ENCODE data around the gene KRTAP5-9.
"Not testable (repeated sequence)": the region's sequence is repeated elsewhere in the genome, so short reads cannot be mapped to it uniquely, and the experiment has no call there.

The KRTAP5-9 gene

DNA sequence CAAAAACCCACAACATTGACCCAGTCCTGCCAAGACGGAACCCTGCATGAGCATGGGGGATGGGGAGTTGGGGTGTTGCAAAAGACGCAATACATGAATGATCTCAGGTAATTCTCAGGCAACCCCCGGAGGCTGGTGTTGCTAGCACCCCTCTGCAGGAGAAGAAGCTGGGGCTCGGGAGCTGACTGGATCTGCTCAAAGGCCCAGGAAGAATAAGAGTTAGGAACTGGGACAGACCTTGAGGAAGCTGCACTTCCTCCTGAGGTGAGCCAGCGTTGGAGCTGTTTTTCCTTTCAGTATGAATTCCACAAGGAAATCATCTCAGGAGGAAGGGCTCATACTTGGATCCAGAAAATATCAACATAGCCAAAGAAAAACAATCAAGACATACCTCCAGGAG lies at the start of gene KRTAP5-9:
Gene KRTAP5-9, plus strand, starts transcription at position 301 of the 400 bp plus-strand sequence. CDS start 238 bp downstream, outside the sequence.
- no peak for DNase-seq

- no peak for DNase-seq
Observed at GRCh38 chr11:71499125-71499524, 49.1 kb upstream of the KRTAP5-9 start.

- DNase-seq, result no peak
Observed at GRCh38 chr11:71499546-71499945, 48.7 kb upstream of the KRTAP5-9 start.

DNA sequence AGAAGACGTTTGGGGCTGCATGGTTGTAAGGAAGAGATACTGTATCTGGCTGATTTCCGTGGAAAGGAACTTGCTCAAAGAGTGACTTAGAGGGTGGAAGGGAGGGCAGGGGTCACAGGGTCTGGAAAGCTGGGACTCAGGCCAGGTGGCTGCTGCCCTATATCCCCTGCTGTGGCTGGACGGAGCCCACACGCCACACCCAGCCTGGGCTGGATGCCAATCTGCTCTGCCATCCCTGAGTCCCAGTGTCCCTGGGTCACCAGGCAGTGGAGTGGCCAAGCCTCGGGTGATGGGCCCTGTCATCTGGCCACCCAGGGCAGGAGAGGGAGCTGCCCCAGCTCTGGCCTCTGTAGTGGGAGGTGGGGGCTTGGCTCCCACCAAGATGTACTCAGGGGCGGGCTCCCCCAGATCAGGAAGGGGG lies 47.6 kb upstream of the KRTAP5-9 start:
- no peak for DNase-seq

DNA sequence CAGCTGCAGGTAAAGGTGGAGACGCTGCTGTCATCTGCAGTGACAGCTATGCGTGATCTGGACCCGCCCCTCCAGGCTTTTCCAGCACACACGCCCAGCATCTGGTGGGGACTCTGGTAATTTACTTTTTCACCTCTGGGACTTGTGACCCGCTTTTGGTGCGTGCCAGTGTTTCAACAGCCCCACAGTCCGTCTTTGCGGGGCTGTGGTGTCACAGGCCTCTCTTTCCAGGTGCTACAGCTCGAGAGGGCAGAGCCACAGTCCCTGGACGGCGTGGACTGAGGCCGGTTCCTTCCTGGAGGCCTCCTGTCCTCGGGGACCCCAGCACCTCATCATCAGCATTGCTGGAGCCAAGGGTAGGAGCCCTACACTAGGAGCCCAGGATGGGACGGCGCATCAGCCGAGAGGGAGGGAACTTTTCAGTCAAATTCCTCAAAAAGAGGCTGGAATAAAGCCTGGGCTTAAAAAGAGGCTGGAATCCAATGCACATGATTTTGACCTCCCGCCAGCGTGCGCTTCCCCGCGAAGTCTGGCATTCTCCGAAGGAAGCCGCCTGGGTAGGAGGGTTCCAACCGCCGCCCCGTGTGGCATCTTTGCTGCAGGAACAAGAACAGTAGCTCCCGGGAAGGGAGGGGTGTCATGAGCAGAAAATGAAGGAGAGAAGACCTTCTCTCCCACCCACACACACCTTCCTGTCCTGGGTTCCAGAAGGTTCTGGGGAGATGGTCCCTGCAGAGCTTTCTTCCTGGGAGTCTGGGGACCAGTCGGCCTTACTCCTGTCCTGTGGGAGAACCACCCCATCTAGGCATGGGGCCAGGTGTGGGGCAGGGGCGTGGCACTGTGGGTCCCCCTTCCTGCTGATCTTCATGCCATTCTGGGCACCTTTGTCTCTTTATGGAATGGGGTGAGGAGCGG lies 46.9 kb upstream of the KRTAP5-9 start:
- no peak for DNase-seq

GRCh38 chr11:71502026-71502425 lies 46.2 kb upstream of the KRTAP5-9 start:
- no peak for DNase-seq

DNA sequence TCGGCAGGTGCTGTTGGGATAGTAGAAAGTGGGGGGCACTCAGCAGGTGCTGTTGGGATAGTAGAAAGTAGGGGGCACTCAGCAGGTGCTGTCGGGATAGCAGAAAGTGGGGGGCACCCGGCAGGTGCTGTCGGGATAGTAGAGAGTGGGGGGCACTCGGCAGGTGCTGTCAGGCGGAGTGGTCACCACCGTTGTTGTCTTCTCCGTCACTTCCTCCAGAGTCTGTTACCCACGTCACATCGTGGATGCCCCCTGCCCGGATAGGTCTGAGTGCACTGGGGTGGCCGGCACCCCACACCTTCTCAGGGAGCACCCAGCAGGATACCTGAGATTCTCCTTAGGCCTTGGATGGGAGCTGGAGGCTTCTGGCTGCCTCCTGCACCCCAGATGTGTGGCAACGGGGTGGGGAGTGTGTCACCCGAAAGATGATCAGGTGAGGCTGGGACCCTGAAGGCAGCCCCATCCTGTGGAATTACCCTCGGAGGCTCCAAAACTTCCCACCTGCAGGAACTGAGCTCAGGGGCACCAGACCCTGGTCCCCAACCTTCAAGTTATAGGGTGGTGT lies 45.3 kb upstream of the KRTAP5-9 start:
- DNase-seq, result no peak

GRCh38 chr11:71504531-71504930 lies 43.7 kb upstream of the KRTAP5-9 start:
- DNase-seq, result no peak

GRCh38 chr11:71505001-71505400 lies 43.2 kb upstream of the KRTAP5-9 start:
- no peak for DNase-seq

DNA sequence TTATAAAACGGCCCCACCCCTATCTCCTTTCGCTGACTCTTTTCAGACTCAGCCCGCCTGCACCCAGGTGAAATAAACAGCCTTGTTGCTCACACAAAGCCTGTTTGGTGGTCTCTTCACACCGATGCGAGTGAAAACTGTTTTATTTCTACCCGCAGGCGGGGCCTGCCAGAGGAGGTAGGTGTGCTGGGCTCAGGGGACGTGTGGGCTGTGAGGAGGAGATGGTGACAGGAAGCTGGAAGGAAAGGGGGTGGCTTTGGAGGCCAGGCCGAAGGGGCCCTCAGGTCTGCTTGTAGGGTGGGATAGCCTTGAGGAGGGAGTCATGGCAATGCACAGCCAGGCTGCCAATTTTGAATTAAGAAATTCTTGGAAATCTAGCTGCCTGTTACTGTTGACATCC lies 42.4 kb upstream of the KRTAP5-9 start:
- DNase-seq, result no peak

- no peak for DNase-seq
Observed at GRCh38 chr11:71507102-71507501, 41.1 kb upstream of the KRTAP5-9 start.

GRCh38 chr11:71518506-71519471 lies 29.4 kb upstream of the KRTAP5-9 start:
- DNase-seq, result no peak

GRCh38 chr11:71519546-71519945 lies 28.7 kb upstream of the KRTAP5-9 start:
- DNase-seq, result no peak

GRCh38 chr11:71525188-71525937 lies 22.9 kb upstream of the KRTAP5-9 start:
- DNase-seq, result no peak

- DNase-seq, result no peak
Observed at GRCh38 chr11:71525938-71526495, 22.2 kb upstream of the KRTAP5-9 start.

DNA sequence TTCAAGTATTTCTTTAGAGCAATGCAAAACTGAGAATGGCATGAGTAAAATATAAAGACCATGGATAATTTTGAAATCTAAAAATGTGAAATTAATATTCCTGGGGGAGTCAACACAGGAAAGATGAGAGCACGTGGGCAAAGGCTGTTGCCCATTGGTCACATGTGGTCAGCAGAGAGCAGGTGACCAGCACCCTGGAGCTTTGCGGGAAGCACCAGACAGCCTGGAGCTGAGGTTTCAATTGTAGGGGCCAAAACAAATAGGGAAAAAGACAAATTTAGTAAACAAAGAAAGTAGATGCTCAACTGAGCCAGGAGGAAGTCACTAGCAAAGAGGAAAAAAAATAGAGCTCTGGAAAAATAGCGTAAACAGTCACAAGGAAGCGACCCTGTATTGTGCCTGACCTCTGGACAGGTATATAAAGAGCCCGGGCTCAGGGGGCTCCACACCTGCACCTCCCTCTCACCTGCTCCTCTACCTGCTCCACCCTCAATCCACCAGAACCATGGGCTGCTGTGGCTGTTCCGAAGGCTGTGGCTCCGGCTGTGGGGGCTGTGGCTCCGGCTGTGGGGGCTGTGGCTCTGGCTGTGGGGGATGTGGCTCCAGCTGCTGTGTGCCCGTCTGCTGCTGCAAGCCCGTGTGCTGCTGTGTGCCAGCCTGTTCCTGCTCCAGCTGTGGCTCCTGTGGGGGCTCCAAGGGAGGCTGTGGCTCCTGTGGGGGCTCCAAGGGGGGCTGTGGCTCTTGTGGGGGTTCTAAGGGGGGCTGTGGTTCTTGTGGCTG lies 21.2 kb upstream of the KRTAP5-9 start, which contains the start of gene KRTAP5-7:
Gene KRTAP5-7, plus strand, starts transcription at position 472 of the 780 bp plus-strand sequence. Its CDS starts 34 bp downstream, at position 506.
- not testable (repeated sequence) for DNase-seq

GRCh38 chr11:71527576-71528210 lies 20.5 kb upstream of the KRTAP5-9 start:
- DNase-seq, result no peak

DNA sequence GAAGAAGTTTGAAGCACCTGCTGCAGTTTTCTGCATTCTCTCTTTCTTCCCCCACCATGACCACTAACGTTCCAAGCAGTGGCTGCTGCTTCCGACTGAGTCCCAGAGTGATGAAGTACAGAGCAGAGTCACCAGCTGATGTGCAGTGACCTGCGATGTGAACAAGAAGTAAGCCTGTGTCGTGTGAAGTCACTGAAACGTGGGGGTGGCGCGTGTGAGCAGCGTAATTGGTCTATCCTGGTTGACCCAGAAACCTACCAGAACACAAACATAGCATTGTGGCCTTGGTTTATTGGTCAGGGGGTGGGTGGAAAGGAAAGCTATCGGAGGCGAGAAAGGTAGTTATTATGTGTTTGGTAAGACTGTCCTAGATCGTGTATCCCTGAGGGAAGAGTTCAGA lies 17.6 kb upstream of the KRTAP5-9 start:
- no peak for DNase-seq

- DNase-seq, result no peak
Observed at GRCh38 chr11:71532036-71532610, 16.1 kb upstream of the KRTAP5-9 start.
